DND-41 (cell line): ENCODE data around the gene CNEP1R1.

Experiments used
- ATAC-seq: fragments of 200-7000 bp; cut with Tn5 transposase; 3 replicates; pipeline ENCODE4 v1.9.1; 2021; ENCODE audit warnings: low read depth; ENCODE audit not compliant: insufficient read depth
- DNase-seq: peaks from one replicate; pipeline ENCODE4 v3.0.0-alpha.2; 2020
- H2AFZ ChIP-seq: 2 replicates; pipeline ENCODE4 v1.6.0; 2012; ENCODE audit warnings: low read depth, low read length
- H3K27ac ChIP-seq: 2 replicates; pipeline ENCODE4 v1.5.1; 2012; ENCODE audit warnings: low read length, inconsistent platforms
- H3K27me3 ChIP-seq: fragments of 200-600 bp; sonication (generic); 2 replicates; pipeline ENCODE4 v1.6.0; 2012; ENCODE audit warnings: low read length, mild to moderate bottlenecking, inconsistent platforms; ENCODE audit not compliant: insufficient read depth, poor library complexity
- H3K36me3 ChIP-seq: 2 replicates; pipeline ENCODE4 v1.5.1; 2012; ENCODE audit warnings: low read length, inconsistent platforms; ENCODE audit not compliant: insufficient read depth
- H3K4me1 ChIP-seq: 2 replicates; pipeline ENCODE4 v1.5.1; 2012; ENCODE audit warnings: mild to moderate bottlenecking, low read length; ENCODE audit not compliant: insufficient read depth
- H3K4me2 ChIP-seq: 2 replicates; pipeline ENCODE4 v1.6.0; 2012; ENCODE audit warnings: mild to moderate bottlenecking, moderate library complexity, low read length, inconsistent platforms; ENCODE audit not compliant: insufficient read depth
- H3K4me3 ChIP-seq, 2 experiments: fragments of 200-600 bp in 1 of 2; shearing (Covaris generic) in 1 of 2; 2 replicates each; pipeline ENCODE4 v1.5.1; 2012 to 2016; ENCODE audit warnings: inconsistent platforms in 2 of 2, low read length in 2 of 2, mild to moderate bottlenecking in 2 of 2, low read depth in 1 of 2, moderate library complexity in 1 of 2
- H3K79me2 ChIP-seq: 2 replicates; pipeline ENCODE4 v1.6.0; 2012; ENCODE audit warnings: low read length, inconsistent platforms; ENCODE audit not compliant: insufficient read depth
- H3K9ac ChIP-seq: 2 replicates; pipeline ENCODE4 v1.6.0; 2012; ENCODE audit warnings: low read depth, mild to moderate bottlenecking, inconsistent platforms, low read length, moderate library complexity
- H3K9me3 ChIP-seq: 2 replicates; pipeline ENCODE4 v1.5.1; 2012; ENCODE audit warnings: low read length, moderate library complexity, mild to moderate bottlenecking, inconsistent platforms; ENCODE audit not compliant: insufficient read depth, severe bottlenecking
- H4K20me1 ChIP-seq: 2 replicates; pipeline ENCODE4 v1.6.0; 2012; ENCODE audit warnings: low read length; ENCODE audit not compliant: insufficient read depth
- CTCF ChIP-seq: IDR thresholded peaks from 2 replicates; pipeline ENCODE4 v1.5.1; 2012; ENCODE audit warnings: borderline replicate concordance, low read length, moderate library complexity, mild to moderate bottlenecking; ENCODE audit not compliant: poor library complexity, severe bottlenecking; ENCODE audit errors: extremely low read depth
- EZH2 ChIP-seq: IDR thresholded peaks from 3 replicates; pipeline ENCODE4 v1.6.1; 2012; ENCODE audit warnings: borderline replicate concordance, low read depth, mild to moderate bottlenecking, moderate library complexity, low read length, inconsistent platforms; ENCODE audit not compliant: severe bottlenecking

CNEP1R1 gene

GRCh38 chr16:49992825-49993224, 32.2 kb upstream of the CNEP1R1 start:
- Histone ChIP-seq H3K9ac (no peak overlapping the region), H3K4me3 (no peak overlapping the region), H3K36me3 (no peaks in the 10 kb centered on the region), H3K79me2 (no peaks in the 10 kb centered on the region), H3K4me2 (no peak overlapping the region), H3K4me1 (no peaks in the 10 kb centered on the region), H3K9me3 (no peaks in the 10 kb centered on the region), H4K20me1 (no peaks in the 10 kb centered on the region), H3K27me3 (peaks cover 8% of the 10 kb centered on the region), H3K27ac (no peak overlapping the region), H2AFZ (no peak overlapping the region)
- no peak for DNase-seq
- TF ChIP-seq CTCF (no peak), EZH2 (no peak)
- no peak for ATAC-seq

- H2AFZ ChIP-seq, result no peak overlapping the region
- H3K79me2 ChIP-seq, result no peaks in the 10 kb centered on the region
- no peaks in the 10 kb centered on the region for H3K4me1 ChIP-seq
- no peak overlapping the region for H3K27ac ChIP-seq
- no peak overlapping the region for H3K9ac ChIP-seq
- no peak overlapping the region for H3K4me2 ChIP-seq
- no peak overlapping the region for H3K4me3 ChIP-seq
- TF ChIP-seq EZH2 (no peak), CTCF (no peak)
- H4K20me1 ChIP-seq, result no peaks in the 10 kb centered on the region
- H3K36me3 ChIP-seq, result no peaks in the 10 kb centered on the region
- ATAC-seq (no peak), DNase-seq (no peak)
- peaks cover 8% of the 10 kb centered on the region for H3K27me3 ChIP-seq
- H3K9me3 ChIP-seq, result no peaks in the 10 kb centered on the region
These were observed 31.4 kb upstream of the CNEP1R1 start for GRCh38 chr16:49993579-49993978.

- Histone ChIP-seq H4K20me1 (no peaks in the 10 kb centered on the region), H3K4me3 (no peak overlapping the region), H3K27me3 (peaks cover 8% of the 10 kb centered on the region), H3K4me1 (no peaks in the 10 kb centered on the region), H3K79me2 (no peaks in the 10 kb centered on the region), H3K9me3 (no peaks in the 10 kb centered on the region), H3K36me3 (no peaks in the 10 kb centered on the region), H3K27ac (no peak overlapping the region), H3K9ac (no peak overlapping the region), H3K4me2 (no peak overlapping the region), H2AFZ (no peak overlapping the region)
- DNase-seq, result no peak
- TF ChIP-seq EZH2 (no peak), CTCF (no peak)
- ATAC-seq, result no peak
These were observed 31.0 kb upstream of the CNEP1R1 start for GRCh38 chr16:49994006-49994405.

GRCh38 chr16:49995720-49996119, 29.3 kb upstream of the CNEP1R1 start:
- TF ChIP-seq CTCF, result no peak
- no peak for TF ChIP-seq EZH2
- ATAC-seq (no peak), DNase-seq (no peak)
- Histone ChIP-seq H3K4me3 (no peak overlapping the region), H3K27ac (no peak overlapping the region), H3K27me3 (peaks cover 8% of the 10 kb centered on the region), H2AFZ (no peak overlapping the region), H4K20me1 (no peaks in the 10 kb centered on the region), H3K79me2 (no peaks in the 10 kb centered on the region), H3K9me3 (no peaks in the 10 kb centered on the region), H3K4me2 (no peak overlapping the region), H3K4me1 (no peaks in the 10 kb centered on the region), H3K36me3 (no peaks in the 10 kb centered on the region), H3K9ac (no peak overlapping the region)
